IMR-90 (cell line): ENCODE results near the gene NLGN1. TPM values are rescaled to one million over a fixed set of nuclear protein-coding genes. Genes with fewer than 3 reads are reported as not detected.

Experiments used
- ATAC-seq: fragments of 200-7000 bp; cut with Tn5 transposase; 2 replicates; pipeline ENCODE4 v1.9.1; 2020; ENCODE audit warnings: low read depth, mild to moderate bottlenecking, moderate library complexity
- BruUV-seq: library from RNA; stranded (reverse); fragments of 400-500 nt; replicated peaks from 2 replicates; lab custom pipeline; 2021; lab: Mats Ljungman, UMichigan
- CTCF ChIA-PET: fragments of 300-600 bp; formaldehyde crosslinking; extraction: SDS; loops from one replicate; lab custom pipeline; 2021; ENCODE audit warnings: antibody characterized with exemption; lab: Yijun Ruan, JAX
- POLR2A ChIA-PET: fragments of 300-600 bp; sonication (Branson Sonifier 250); formaldehyde crosslinking; loops from one replicate; lab custom pipeline; 2022; ENCODE audit warnings: antibody characterized with exemption; ENCODE audit not compliant: unreplicated experiment; lab: Charles Lee
- DNase-seq: peaks from one replicate; pipeline ENCODE4 v3.0.0; 2013
- H2AFZ ChIP-seq: replicated peaks from 2 replicates; pipeline ENCODE3; 2013; ENCODE audit warnings: low read length, mild to moderate bottlenecking; ENCODE audit not compliant: poor library complexity
- H2AK5ac ChIP-seq: 2 replicates; pipeline ENCODE4 v1.6.1; 2013; ENCODE audit warnings: low read depth, low read length, inconsistent platforms
- H2AK9ac ChIP-seq: replicated peaks from 2 replicates; pipeline ENCODE3; 2013; ENCODE audit warnings: mild to moderate bottlenecking, low read depth, low read length, moderate library complexity; ENCODE audit not compliant: poor library complexity
- H2BK120ac ChIP-seq: 2 replicates; pipeline ENCODE4 v1.6.1; 2013; ENCODE audit warnings: low read depth, low read length, inconsistent platforms
- H2BK15ac ChIP-seq: 3 replicates; pipeline ENCODE4 v1.6.1; 2013; ENCODE audit warnings: low read depth, low read length, inconsistent platforms
- H2BK20ac ChIP-seq: 2 replicates; pipeline ENCODE4 v1.6.1; 2013; ENCODE audit warnings: low read depth, mild to moderate bottlenecking, inconsistent platforms, low read length, moderate library complexity
- H2BK5ac ChIP-seq: 2 replicates; pipeline ENCODE4 v1.6.1; 2013; ENCODE audit warnings: mild to moderate bottlenecking, low read depth, low read length, inconsistent platforms; ENCODE audit not compliant: poor library complexity, severe bottlenecking
- H3K14ac ChIP-seq: replicated peaks from 2 replicates; pipeline ENCODE4 v1.6.1; 2013; ENCODE audit warnings: low read depth, low read length, inconsistent platforms
- H3K18ac ChIP-seq: 2 replicates; pipeline ENCODE4 v1.6.1; 2013; ENCODE audit warnings: low read depth, low read length, control low read depth
- H3K23ac ChIP-seq: 2 replicates; pipeline ENCODE4 v1.6.1; 2013; ENCODE audit warnings: low read depth, low read length, inconsistent platforms
- H3K27ac ChIP-seq: 2 replicates; pipeline ENCODE4 v1.5.1; 2013; ENCODE audit warnings: mild to moderate bottlenecking, control low read depth, low read length; ENCODE audit not compliant: insufficient read depth
- H3K27me3 ChIP-seq: 2 replicates; pipeline ENCODE4 v1.6.1; 2013; ENCODE audit warnings: low read length; ENCODE audit not compliant: control insufficient read depth, insufficient read depth
- H3K36me3 ChIP-seq: 2 replicates; pipeline ENCODE4 v1.6.1; 2013; ENCODE audit warnings: low read length, mixed read lengths; ENCODE audit not compliant: control insufficient read depth, insufficient read depth
- H3K4ac ChIP-seq: 2 replicates; pipeline ENCODE4 v1.6.1; 2013; ENCODE audit warnings: low read depth, low read length, inconsistent platforms
- H3K4me1 ChIP-seq: 2 replicates; pipeline ENCODE4 v1.6.1; 2013; ENCODE audit warnings: low read length, mixed read lengths; ENCODE audit not compliant: control insufficient read depth, insufficient read depth
- H3K4me2 ChIP-seq: 2 replicates; pipeline ENCODE4 v1.6.1; 2013; ENCODE audit warnings: low read depth, mild to moderate bottlenecking, control low read depth, low read length, moderate library complexity
- H3K4me3 ChIP-seq: 2 replicates; pipeline ENCODE4 v1.5.1; 2013; ENCODE audit warnings: low read depth, mild to moderate bottlenecking, control low read depth, low read length, moderate library complexity; ENCODE audit not compliant: insufficient read depth
- H3K56ac ChIP-seq: 2 replicates; pipeline ENCODE4 v1.6.1; 2013; ENCODE audit warnings: low read length, inconsistent platforms; ENCODE audit not compliant: insufficient read depth; ENCODE audit errors: extremely low read depth
- H3K79me1 ChIP-seq, 2 experiments: 2 replicates each; pipeline ENCODE4 v1.6.1; 2013; ENCODE audit warnings: low read length in 2 of 2, inconsistent platforms in 1 of 2, low read depth in 1 of 2
- H3K9ac ChIP-seq: 2 replicates; pipeline ENCODE4 v1.6.1; 2013; ENCODE audit warnings: low read depth, low read length, control low read depth
- H3K9me1 ChIP-seq: 2 replicates; pipeline ENCODE4 v1.6.1; 2013; ENCODE audit warnings: low read length, inconsistent platforms; ENCODE audit not compliant: insufficient read depth
- H3K9me3 ChIP-seq: 2 replicates; pipeline ENCODE4 v1.6.1; 2013; ENCODE audit warnings: low read length; ENCODE audit not compliant: control insufficient read depth, insufficient read depth
- H4K20me1 ChIP-seq: 2 replicates; pipeline ENCODE4 v1.6.1; 2013; ENCODE audit warnings: low read length, inconsistent platforms; ENCODE audit not compliant: insufficient read depth
- H4K5ac ChIP-seq: 2 replicates; pipeline ENCODE4 v1.6.1; 2013; ENCODE audit warnings: mild to moderate bottlenecking, low read depth, low read length, control low read depth
- H4K8ac ChIP-seq, 2 experiments: 2 replicates each; pipeline ENCODE4 v1.6.1; 2013; ENCODE audit warnings: low read depth in 2 of 2, low read length in 2 of 2, control low read depth in 1 of 2, inconsistent platforms in 1 of 2
- H4K91ac ChIP-seq: 2 replicates; pipeline ENCODE4 v1.6.1; 2013; ENCODE audit warnings: low read depth, low read length, inconsistent platforms; ENCODE audit not compliant: insufficient read depth
- CTCF ChIP-seq: conservative IDR thresholded peaks from 2 replicates; pipeline ENCODE4 v1.5.1; 2012; ENCODE audit warnings: mild to moderate bottlenecking, low read depth, low read length, improper control_type of control experiment
- RAD21 ChIP-seq: IDR thresholded peaks from 2 replicates; pipeline ENCODE4 v1.6.1; 2012; ENCODE audit warnings: low read length, improper control_type of control experiment
- SMC3 ChIP-seq: fragments of 150-350 bp; IDR thresholded peaks from 2 replicates; pipeline ENCODE4 v1.6.1; 2016; ENCODE audit warnings: low read depth, mild to moderate bottlenecking, antibody characterized with exemption, low read length, moderate library complexity
- WGBS, 2 experiments: methylation state at CpG; one replicate each; pipeline versions ENCODE4 v1.1.5 to v1.1.7; 2013; ENCODE audit warnings: missing lambda C conversion rate in 2 of 2; ENCODE audit not compliant: insufficient read length in 1 of 2; ENCODE audit errors: extremely low coverage in 2 of 2; 5-methylcytosine and 5-hydroxymethylcytosine counted together
- dilution Hi-C: fragments of 300-500 bp; cut with HindIII; formaldehyde crosslinking; loops from one replicate; pipeline ENCODE4 v1.14.3; 2018; ENCODE audit warnings: low sequenced_read_pairs; ENCODE audit not compliant: unreplicated experiment
- in situ Hi-C: fragments of 300-500 bp; cut with MboI; formaldehyde crosslinking; loops from 3 replicates; pipeline ENCODE4 v1.14.3; 2019; ENCODE audit warnings: low sequenced_read_pairs, inconsistent platforms, mixed read lengths
- intact Hi-C: fragments of 100-400 bp; cut with micrococcal nuclease; formaldehyde crosslinking; loops from 2 replicates; pipeline ENCODE4 v1.10.0; 2022
- polyA plus RNA-seq, 3 experiments: library from polyadenylated mRNA; depleted of rRNA; stranded (reverse); fragments of >200 nt; gene quantifications; 2 replicates each; pipeline ENCODE4 v1.2.3, GENCODE V29; 2012; ENCODE audit warnings: low replicate concordance in 1 of 3
- total RNA-seq: library from RNA; depleted of rRNA; stranded (reverse); fragments of >200 nt; gene quantifications from 2 replicates; pipeline ENCODE4 v1.2.3, GENCODE V29; 2012

NLGN1 gene
- total and polyA plus RNA-seq, 2 of the 4 experiments (the other 2 are of a cell fraction) = 1.8 to 12.5 TPM

- dilution Hi-C loops = no loop called here
- no peaks in the 10 kb centered on the region for H3K36me3 ChIP-seq
- no peaks in the 10 kb centered on the region for H3K9me1 ChIP-seq
- TF ChIP-seq RAD21 (no peak), CTCF (no peak), SMC3 (no peak)
- intact Hi-C loops = loop anchor here (5.0 to 10.0 kb wide), 2 partner anchors 245 to 613 kb away; no protein-coding TSS in a partner anchor
- no peak overlapping the region for H2AFZ ChIP-seq
- H3K56ac ChIP-seq = no peak overlapping the region
- H3K27me3 ChIP-seq = no peaks in the 10 kb centered on the region
- BruUV-seq = no TSS peak
- H3K14ac ChIP-seq = no peak overlapping the region
- H4K91ac ChIP-seq = peak overlapping the region; percentile 32; the same call in 1 of the 2 replicates
- WGBS, 2 experiments = no CpG with 5 or more reads among the region's 5 CpGs
- H4K20me1 ChIP-seq = no peaks in the 10 kb centered on the region
- H3K9ac ChIP-seq = no peak overlapping the region
- H3K4ac ChIP-seq = no peak overlapping the region; the same call in 1 of the 2 replicates
- no peak overlapping the region for H3K27ac ChIP-seq
- H2BK15ac ChIP-seq = 0 out of 3 replicates have a peak overlapping the region, but pooled peaks have one; percentile 28
- DNase-seq (no peak), ATAC-seq (no peak)
- H2AK5ac ChIP-seq = 0 out of 2 replicates have a peak overlapping the region, but pooled peaks have one; percentile 24
- H3K4me3 ChIP-seq = no peak overlapping the region
- H3K9me3 ChIP-seq = no peaks in the 10 kb centered on the region
- H2AK9ac ChIP-seq = no peak overlapping the region
- no peak overlapping the region for H4K8ac ChIP-seq
- H4K5ac ChIP-seq = no peak overlapping the region
- peak overlapping the region; percentile 22; the same call in 1 of the 2 replicates for H2BK20ac ChIP-seq
- peak overlapping the region; percentile 33; the same call in 1 of the 2 replicates for H2BK120ac ChIP-seq
- peaks cover 9% of the 10 kb centered on the region for H3K4me1 ChIP-seq
- no peak overlapping the region for H3K4me2 ChIP-seq
- H3K79me1 ChIP-seq = no peaks in the 10 kb centered on the region
- no peak overlapping the region for H2BK5ac ChIP-seq
- peak overlapping the region; percentile 11 for H3K18ac ChIP-seq
- in situ Hi-C loops = no loop called here
- ChIA-PET POLR2A (no interaction called here), CTCF (no interaction called here)
- H3K23ac ChIP-seq = 0 out of 2 replicates have a peak overlapping the region, but pooled peaks have one; percentile 3
Measured at GRCh38 chr3:174197416-174197815, 799.9 kb downstream of the NLGN1 start.
